Measurements from ENCODE around the gene TYR. TPM values are rescaled to one million over a fixed set of nuclear protein-coding genes. Genes with fewer than 3 reads are reported as not detected.
"Not testable (repeated sequence)": the region's sequence is repeated elsewhere in the genome, so short reads cannot be mapped to it uniquely, and the experiment has no call there.

The TYR gene
- total RNA-seq, 1 donor from 2014 or later: not detected

- H3K4me3 Mint-ChIP-seq; H3K9me3 Mint-ChIP-seq; intact Hi-C loops (cut with micrococcal nuclease); H3K27ac Mint-ChIP-seq; H3K27me3 Mint-ChIP-seq (ENCODE audit: insufficient read depth); DNase-seq (ENCODE audit: low spot score); H3K4me1 Mint-ChIP-seq (ENCODE audit: low read depth); H3K36me3 Mint-ChIP-seq (ENCODE audit: low read depth): not testable (repeated sequence)
These were observed 159.5 kb downstream of the TYR start for GRCh38 chr11:89337100-89337650.

DNA sequence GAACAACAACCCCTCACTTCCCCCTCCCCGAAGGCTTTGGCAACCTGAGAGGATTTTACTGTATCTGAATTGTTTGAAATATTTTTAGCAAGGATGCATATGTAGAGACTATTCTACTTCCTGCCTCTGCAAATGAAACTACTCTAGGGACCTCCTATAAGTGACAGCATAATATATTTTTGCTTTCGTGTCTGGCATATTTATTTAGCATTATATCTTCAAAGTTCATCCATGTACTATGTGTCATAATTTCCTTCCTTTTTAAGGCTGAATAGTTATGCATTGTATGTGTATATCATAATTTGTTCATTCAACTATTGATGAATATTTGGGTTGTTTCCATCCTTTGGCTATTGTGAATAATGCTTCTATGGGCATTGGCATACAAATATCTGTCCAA lies 160.4 kb downstream of the TYR start:
- H3K36me3 Mint-ChIP-seq (ENCODE audit: low read depth); H3K27ac Mint-ChIP-seq; H3K27me3 Mint-ChIP-seq (ENCODE audit: insufficient read depth); H3K4me3 Mint-ChIP-seq; intact Hi-C loops (cut with micrococcal nuclease); DNase-seq (ENCODE audit: low spot score); H3K4me1 Mint-ChIP-seq (ENCODE audit: low read depth); H3K9me3 Mint-ChIP-seq: not testable (repeated sequence)

DNA sequence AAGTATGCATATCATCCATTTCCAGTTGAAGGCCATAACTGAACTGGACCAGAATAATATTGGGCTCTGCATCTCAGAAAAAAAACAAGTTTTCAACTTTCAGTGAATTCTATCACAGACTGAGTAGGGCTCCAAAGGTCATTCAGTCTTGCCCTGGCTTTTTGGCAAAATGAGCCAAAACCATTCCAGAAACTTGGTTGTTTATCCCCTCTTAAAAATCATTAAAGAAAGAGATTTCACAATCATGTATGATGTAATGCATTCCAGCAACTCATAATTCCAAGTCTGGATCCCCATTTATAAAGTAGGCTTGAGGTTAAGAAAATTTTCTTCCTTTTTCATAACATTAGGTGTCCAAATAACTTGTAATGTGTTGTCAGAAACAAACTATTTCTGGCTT lies 162.8 kb downstream of the TYR start:
- H3K27me3 Mint-ChIP-seq (ENCODE audit: insufficient read depth); intact Hi-C loops (cut with micrococcal nuclease); H3K4me1 Mint-ChIP-seq (ENCODE audit: low read depth); H3K4me3 Mint-ChIP-seq; H3K36me3 Mint-ChIP-seq (ENCODE audit: low read depth); DNase-seq (ENCODE audit: low spot score); H3K27ac Mint-ChIP-seq; H3K9me3 Mint-ChIP-seq: not testable (repeated sequence)

DNA sequence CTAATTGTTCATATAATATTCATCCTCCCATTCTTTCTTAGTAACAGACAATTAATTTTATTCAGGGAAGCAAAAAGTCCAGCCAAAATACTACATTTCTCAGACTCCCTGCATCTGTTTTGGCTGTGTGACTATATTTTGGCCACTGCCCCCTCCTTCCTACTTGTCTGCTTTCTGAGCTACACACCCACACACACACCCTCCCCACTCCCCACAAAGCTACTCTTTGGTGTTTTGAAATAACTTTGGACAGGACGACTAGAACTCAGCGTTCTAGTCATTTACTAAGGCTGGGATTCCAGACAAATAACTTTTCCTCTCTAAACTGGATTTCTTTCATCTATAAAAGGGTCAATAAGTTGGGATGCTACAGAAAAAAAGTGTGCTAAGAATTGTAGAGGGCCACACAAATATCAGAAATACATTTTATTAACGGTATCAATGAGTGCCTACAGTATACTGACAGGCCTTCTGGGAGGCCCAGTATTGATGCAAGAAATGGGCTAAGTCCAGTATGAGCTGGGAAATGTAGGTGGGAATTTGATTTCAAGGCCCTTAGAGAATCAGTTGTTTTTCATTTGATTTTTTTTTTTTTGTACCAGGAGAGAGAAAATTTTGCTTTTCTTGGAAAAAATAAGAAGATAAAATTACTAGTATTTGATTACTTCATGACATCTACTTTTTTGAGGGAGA lies 165.4 kb downstream of the TYR start:
- H3K27ac Mint-ChIP-seq; intact Hi-C loops (cut with micrococcal nuclease); H3K4me1 Mint-ChIP-seq (ENCODE audit: low read depth); H3K36me3 Mint-ChIP-seq (ENCODE audit: low read depth); H3K27me3 Mint-ChIP-seq (ENCODE audit: insufficient read depth); DNase-seq (ENCODE audit: low spot score); H3K4me3 Mint-ChIP-seq; H3K9me3 Mint-ChIP-seq: not testable (repeated sequence)

Other genes with a start within 250 kb of the TYR start
- not detected in 2 replicates for gene GRM5, start 111.9 kb upstream of the TYR start, total RNA-seq

All from activated T-helper 1 cell treated with anti-CD3 and anti-CD28 coated beads, Interleukin-12 subunit alpha, Interleukin-12 subunit beta, Interleukin-2, Interleukin-4 antibody, amounts not matched to agents 30 ng/mL and 10 ng/mL and 1 ng/mL, durations not matched to agents 14 hours and 24 hours and 36 hours (primary cell).